Ascending aorta (tissue), 2 donors: ENCODE data around the gene ZNF32. TPM values are rescaled to one million over a fixed set of nuclear protein-coding genes. Genes with fewer than 3 reads are reported as not detected.
A peak's percentile ranks its signal among the peaks of the same experiment; 100 is the strongest.

Source experiments
- DNase-seq, 2 donors: peaks; one replicate each; pipeline ENCODE4 v3.0.0-alpha.2; 2019; ENCODE audit warnings: low spot score in 2 of 2
- H3K27ac ChIP-seq, 2 donors: fragments of 200-600 bp; sonication (generic); one replicate each; pipeline ENCODE4 v1.5.1; 2016 to 2017; ENCODE audit warnings: mild to moderate bottlenecking in 1 of 2
- H3K27me3 ChIP-seq: fragments of 200-600 bp; sonication (generic); one replicate; pipeline ENCODE4 v1.5.1; 2017
- H3K36me3 ChIP-seq, 2 donors: fragments of 200-600 bp; sonication (generic); one replicate each; pipeline ENCODE4 v1.5.1; 2016
- H3K4me1 ChIP-seq, 2 donors: fragments of 200-600 bp; sonication (generic); one replicate each; pipeline ENCODE4 v1.5.1; 2016 to 2017; ENCODE audit warnings: mild to moderate bottlenecking in 1 of 2
- H3K4me3 ChIP-seq, 2 donors: fragments of 200-600 bp; sonication (generic); one replicate each; pipeline ENCODE4 v1.5.1; 2016 to 2017; ENCODE audit warnings: mild to moderate bottlenecking in 1 of 2
- H3K9me3 ChIP-seq, 2 donors: fragments of 200-600 bp; sonication (generic); one replicate each; pipeline ENCODE4 v1.5.1; 2016
- intact Hi-C: fragments of 100-400 bp; cut with DNase I; formaldehyde crosslinking; loops from one replicate; pipeline ENCODE4 v1.15.1; 2023
- total RNA-seq: library from RNA; depleted of rRNA; stranded (reverse); fragments of >200 nt; gene quantifications from one replicate; pipeline ENCODE4 v1.1.0, GENCODE V29; 2016
- TF ChIP-seq, protein P1 (sequence below), 3 experiments: fragments of 200-600 bp in 2 of 3; fragments of 450-650 bp in 1 of 3; sonication (generic) in 2 of 3; IDR thresholded peaks; one replicate each; pipeline ENCODE4 v1.5.1; 2016 to 2019; ENCODE audit warnings: antibody characterized with exemption in 3 of 3, mild to moderate bottlenecking in 1 of 3, moderate library complexity in 1 of 3

Gene ZNF32, protein sequence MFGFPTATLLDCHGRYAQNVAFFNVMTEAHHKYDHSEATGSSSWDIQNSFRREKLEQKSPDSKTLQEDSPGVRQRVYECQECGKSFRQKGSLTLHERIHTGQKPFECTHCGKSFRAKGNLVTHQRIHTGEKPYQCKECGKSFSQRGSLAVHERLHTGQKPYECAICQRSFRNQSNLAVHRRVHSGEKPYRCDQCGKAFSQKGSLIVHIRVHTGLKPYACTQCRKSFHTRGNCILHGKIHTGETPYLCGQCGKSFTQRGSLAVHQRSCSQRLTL
- total RNA-seq: 10.9 TPM

DNA sequence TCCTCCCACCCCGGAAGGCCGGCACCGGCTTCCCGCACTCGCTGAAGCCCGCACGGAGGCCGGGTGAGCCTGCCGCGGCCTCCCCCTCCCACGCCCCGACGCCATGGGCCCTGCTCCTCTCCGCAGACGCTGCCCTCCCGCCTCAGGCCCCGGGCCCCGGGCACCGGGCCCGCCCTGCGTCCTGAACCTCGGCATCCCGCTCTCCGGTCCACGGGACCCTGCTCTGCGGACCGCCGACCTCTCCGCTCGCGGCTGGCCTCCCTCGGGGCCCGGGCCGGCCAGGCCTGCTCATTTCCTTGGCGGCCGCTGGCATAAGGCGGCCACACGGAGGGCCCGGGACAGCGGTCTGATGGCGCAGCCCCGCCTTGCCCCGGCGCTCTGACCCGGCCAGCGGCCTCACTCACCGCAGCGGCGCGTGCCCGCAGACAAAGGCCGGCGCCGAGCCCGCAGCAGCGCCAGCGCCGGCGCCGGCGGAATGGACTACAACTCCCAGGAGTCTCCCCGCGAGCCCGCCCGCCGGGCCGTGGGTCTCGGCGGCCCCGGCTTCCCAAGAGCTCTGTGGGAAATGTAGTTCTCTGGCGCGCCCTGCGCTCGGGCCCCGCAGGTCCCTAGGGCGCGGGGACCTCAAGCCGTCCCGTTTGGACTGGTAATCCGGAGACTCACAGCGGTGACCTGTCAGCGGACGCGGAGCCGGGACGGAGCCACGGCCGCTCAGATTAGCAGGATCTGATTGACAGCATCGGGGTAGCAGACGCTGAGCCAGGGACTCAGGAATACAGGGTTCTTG lies at the start of gene ZNF32:
Gene ZNF32, minus strand, starts transcription at position 484 of the 787 bp plus-strand sequence. CDS start 2,748 bp downstream, outside the sequence.
- DNase-seq: peak; percentile 32 to 90
- H3K27ac ChIP-seq: peak within 1 kb of the TSS; percentile 73 to 78
- intact Hi-C loops: loop anchor here (1.0 to 5.0 kb wide), 3 partner anchors 42 to 1096 kb away; partner anchors contain the start of genes ZNF239 and ZNF485
- H3K9me3 ChIP-seq: peaks cover 36 to 37% of the 10 kb centered on the region in 2 donors
- H3K36me3 ChIP-seq: peaks cover 25 to 32% of the 10 kb centered on the region in 2 donors
- TF ChIP-seq, protein P1, sequence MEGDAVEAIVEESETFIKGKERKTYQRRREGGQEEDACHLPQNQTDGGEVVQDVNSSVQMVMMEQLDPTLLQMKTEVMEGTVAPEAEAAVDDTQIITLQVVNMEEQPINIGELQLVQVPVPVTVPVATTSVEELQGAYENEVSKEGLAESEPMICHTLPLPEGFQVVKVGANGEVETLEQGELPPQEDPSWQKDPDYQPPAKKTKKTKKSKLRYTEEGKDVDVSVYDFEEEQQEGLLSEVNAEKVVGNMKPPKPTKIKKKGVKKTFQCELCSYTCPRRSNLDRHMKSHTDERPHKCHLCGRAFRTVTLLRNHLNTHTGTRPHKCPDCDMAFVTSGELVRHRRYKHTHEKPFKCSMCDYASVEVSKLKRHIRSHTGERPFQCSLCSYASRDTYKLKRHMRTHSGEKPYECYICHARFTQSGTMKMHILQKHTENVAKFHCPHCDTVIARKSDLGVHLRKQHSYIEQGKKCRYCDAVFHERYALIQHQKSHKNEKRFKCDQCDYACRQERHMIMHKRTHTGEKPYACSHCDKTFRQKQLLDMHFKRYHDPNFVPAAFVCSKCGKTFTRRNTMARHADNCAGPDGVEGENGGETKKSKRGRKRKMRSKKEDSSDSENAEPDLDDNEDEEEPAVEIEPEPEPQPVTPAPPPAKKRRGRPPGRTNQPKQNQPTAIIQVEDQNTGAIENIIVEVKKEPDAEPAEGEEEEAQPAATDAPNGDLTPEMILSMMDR (IDR thresholded peaks at IDR 0.05): no peak
- peak within 1 kb of the TSS; percentile 85 to 95 for H3K4me3 ChIP-seq
- peaks cover 0 to 5% of the 10 kb centered on the region in 2 donors for H3K4me1 ChIP-seq
- no peaks in the 10 kb centered on the region for H3K27me3 ChIP-seq

DNA sequence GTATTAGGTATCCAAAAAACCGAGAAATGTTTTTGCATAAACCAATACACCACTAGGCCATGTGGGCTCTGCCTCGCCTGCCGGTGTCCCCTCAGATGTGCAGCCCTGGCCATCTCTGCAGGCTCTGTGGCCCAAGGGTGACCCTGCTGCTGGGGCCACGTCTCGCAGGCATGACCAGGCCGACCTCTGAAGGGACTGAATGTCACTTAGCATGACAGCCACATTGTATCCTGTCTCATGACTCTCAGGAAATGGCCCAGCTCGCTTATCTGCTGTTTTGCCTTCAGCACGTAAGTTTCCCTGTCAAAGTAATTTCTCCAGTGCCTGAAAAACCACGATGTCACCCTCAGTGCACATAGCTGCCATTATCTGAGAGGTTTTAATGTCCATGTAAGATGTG lies 49.5 kb upstream of the ZNF32 start:
- Histone ChIP-seq H3K36me3 (no peaks in the 10 kb centered on the region), H3K27me3 (no peaks in the 10 kb centered on the region), H3K9me3 (no peaks in the 10 kb centered on the region), H3K27ac (no peak overlapping the region), H3K4me1 (peaks cover 0 to 3% of the 10 kb centered on the region in 2 donors), H3K4me3 (no peak overlapping the region)
- DNase-seq: no peak
- TF ChIP-seq, protein P1 (IDR thresholded peaks at IDR 0.05): no peak
- intact Hi-C loops: loop anchor here (10.0 kb wide), 1 partner anchor 347 kb away; no protein-coding TSS in a partner anchor

DNA sequence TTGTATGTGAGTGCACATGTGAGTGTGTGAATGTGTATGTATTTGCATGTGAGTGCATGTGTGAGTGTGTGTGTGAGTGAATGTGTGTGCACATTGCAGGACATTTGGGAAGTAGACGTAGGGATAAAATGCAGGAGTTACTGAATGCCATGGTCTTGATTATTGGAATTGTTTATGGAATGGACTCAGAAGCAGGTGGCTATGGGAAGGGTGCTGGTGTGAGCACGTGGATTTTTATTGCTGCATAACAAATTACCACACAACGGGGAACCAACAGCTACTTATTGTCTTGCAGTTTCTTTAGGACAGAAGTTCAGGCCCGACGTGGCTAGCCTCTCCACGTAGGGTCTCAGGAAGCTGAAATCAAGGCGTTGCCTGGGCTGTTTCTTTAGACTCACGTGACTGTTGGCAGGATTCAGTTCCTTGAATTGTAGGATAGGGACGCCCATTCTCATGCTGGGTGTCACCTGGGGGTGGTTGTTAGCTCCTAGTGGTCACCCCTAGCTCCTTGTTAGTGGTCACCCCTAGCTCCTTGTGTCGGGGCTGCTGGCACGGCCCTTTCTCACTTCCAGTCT lies 48.3 kb upstream of the ZNF32 start:
- H3K4me1 ChIP-seq: peaks cover 0 to 6% of the 10 kb centered on the region in 2 donors
- TF ChIP-seq, protein P1 (IDR thresholded peaks at IDR 0.05): no peak
- no peaks in the 10 kb centered on the region for H3K36me3 ChIP-seq
- no peak overlapping the region for H3K4me3 ChIP-seq
- no peak overlapping the region for H3K27ac ChIP-seq
- H3K9me3 ChIP-seq: no peaks in the 10 kb centered on the region
- intact Hi-C loops: loop anchor here (10.0 kb wide), 1 partner anchor 348 kb away; no protein-coding TSS in a partner anchor
- DNase-seq: no peak
- no peaks in the 10 kb centered on the region for H3K27me3 ChIP-seq

DNA sequence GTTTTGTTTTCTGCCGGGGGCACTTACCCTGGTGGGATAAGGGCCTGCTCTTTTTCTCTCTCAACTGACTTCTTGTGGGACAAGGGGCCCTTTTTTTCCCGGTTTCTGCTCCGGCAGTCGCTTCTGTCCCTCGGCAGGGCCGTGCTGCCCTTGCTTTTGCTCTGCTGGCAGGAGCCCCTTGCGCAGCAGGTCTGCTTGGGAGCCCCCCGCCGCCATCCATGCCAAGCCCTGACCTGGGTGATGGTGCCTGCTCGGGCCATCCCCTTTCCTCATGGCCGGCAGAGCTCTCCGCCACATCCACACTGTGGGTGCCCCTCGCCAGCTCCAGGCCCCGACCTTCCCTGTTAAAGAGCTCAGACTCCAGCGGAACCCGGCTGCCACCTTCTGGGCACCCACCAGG lies 47.0 kb upstream of the ZNF32 start:
- Histone ChIP-seq H3K4me3 (no peak overlapping the region), H3K27me3 (no peaks in the 10 kb centered on the region), H3K36me3 (no peaks in the 10 kb centered on the region), H3K9me3 (no peaks in the 10 kb centered on the region), H3K4me1 (peaks cover 4 to 13% of the 10 kb centered on the region in 2 donors), H3K27ac (no peak overlapping the region)
- intact Hi-C loops: loop anchor here (10.0 kb wide), 1 partner anchor 349 kb away; no protein-coding TSS in a partner anchor
- TF ChIP-seq, protein P1 (IDR thresholded peaks at IDR 0.05): no peak
- DNase-seq: no peak

DNA sequence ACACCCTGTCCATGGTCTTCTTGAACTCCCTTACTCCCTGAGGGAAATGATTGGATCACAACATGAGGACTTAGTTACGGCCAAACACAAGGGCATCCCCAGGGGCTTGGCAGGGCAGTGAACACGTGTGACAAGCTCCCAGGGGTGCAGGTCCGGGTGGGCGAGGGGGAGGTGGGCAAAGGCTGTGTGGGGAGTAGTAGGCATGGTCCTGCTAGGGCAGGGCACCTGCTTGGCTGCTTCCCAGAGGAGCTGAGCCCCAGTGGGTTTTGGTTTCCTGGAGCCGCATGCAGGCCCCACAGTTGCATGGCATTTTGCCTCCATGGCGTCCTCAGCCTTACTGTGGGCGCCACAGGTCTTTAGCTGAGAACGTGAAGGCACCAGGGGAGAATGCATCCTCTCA lies 46.6 kb upstream of the ZNF32 start:
- Histone ChIP-seq H3K27me3 (no peaks in the 10 kb centered on the region), H3K9me3 (no peaks in the 10 kb centered on the region), H3K4me1 (peaks cover 4 to 13% of the 10 kb centered on the region in 2 donors), H3K27ac (no peak overlapping the region), H3K36me3 (no peaks in the 10 kb centered on the region), H3K4me3 (no peak overlapping the region)
- intact Hi-C loops: loop anchor here (10.0 kb wide), 1 partner anchor 349 kb away; no protein-coding TSS in a partner anchor
- TF ChIP-seq, protein P1 (IDR thresholded peaks at IDR 0.05): no peak
- no peak for DNase-seq
